ENCODE measurements around the gene FAM9A.
"Not testable (repeated sequence)": the region's sequence is repeated elsewhere in the genome, so short reads cannot be mapped to it uniquely, and the experiment has no call there.

Gene FAM9A

DNA sequence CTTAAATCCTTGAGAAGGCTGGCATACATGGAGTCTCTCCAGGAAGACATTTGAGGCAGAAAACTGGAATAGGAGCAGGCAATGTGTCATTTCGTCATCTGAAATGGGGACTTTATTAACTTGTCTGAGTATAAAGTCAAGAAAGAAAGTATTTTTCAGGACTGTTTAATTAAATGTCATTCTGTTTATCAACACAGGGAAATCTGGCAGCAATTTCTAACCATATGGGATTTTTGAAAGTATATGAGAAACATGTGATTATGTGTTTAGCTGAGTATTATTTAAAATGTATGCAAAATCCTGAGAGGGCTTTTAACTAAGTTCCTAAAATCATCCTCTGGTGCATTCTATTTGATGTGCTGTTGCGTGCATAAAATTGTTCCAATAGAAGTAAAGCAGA lies 3.9 kb upstream of the FAM9A start:
- DNase-seq (ENCODE audit: extremely low read depth in 1 of 2, low read depth in 1 of 2): no peak

DNA sequence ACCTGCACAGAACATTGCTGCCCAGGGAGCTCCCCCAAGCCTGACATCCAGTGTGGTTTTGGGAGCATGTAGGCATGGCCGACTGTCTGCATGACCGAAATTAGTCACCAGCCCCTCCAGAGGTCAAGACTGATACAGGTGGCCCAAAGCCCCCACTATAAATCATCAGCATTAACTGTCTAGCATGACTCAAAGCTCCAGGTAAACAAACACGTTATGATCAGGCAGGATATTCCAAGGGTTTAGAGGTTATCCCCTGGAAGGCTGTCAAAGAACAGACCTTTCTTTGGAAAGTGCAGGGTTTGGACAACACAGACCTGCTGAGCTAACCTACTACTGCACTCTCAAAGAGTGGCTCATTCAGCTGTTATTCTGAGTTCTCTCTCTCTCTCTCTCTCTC lies 2.1 kb upstream of the FAM9A start:
- no peak for DNase-seq (ENCODE audit: extremely low read depth in 1 of 2, low read depth in 1 of 2)

DNA sequence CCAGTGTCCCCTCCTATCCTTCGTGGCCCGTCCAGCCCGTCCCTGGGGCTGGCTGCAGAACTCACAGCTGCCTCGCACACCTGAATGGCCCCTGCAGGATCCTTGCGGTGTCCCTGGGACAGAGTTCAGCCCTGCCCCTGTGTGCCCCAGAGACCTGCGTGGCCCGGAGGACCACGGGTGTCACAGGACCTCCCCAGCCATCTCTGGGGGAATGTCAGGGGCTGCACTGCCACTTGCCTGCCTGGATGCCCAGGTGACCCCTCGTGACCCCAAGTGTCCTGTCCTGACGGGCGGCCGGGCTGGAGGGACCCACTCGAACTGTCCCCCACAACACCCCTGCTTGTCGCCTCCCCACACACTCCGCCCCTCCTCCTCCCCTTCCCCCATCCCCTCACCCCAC lies 832 bp downstream of the FAM9A start:
- DNase-seq (ENCODE audit: extremely low read depth in 1 of 2, low read depth in 1 of 2): not testable (repeated sequence)

DNA sequence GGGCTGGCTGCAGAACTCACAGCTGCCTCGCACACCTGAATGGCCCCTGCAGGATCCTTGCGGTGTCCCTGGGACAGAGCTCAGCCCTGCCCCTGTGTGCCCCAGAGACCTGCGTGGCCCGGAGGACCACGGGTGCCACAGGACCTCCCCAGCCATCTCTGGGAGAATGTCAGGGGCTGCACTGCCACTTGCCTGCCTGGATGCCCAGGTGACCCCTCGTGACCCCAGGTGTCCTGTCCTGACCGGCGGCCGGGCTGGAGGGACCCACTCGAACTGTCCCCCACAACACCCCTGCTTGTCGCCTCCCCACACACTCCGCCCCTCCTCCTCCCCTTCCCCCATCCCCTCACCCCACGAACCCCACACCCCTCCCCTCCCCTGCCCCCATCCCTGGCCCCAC lies 1.9 kb downstream of the FAM9A start:
- DNase-seq (ENCODE audit: extremely low read depth in 1 of 2, low read depth in 1 of 2): not testable (repeated sequence)

DNA sequence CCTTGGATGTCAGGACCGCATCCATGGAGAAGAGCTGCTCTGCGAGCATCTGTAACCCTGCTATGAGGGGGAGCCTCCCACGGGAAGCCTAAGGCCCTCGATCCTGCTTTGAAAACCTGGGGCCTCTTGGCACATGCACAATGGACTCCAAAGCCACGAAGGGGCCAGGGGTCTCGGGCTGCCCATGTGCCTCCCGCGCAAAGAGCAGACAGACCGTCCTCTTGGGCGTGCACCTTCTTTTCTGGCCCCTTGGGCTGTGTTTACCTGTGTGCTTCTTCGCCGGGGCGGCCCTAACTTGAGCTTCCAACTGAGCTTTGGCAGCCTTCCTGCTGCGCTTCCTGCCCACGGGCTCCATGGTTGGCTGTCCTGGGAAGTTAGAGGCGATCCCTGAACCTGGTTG lies 2.5 kb downstream of the FAM9A start:
- not testable (repeated sequence) for DNase-seq (ENCODE audit: extremely low read depth in 1 of 2, low read depth in 1 of 2)

DNA sequence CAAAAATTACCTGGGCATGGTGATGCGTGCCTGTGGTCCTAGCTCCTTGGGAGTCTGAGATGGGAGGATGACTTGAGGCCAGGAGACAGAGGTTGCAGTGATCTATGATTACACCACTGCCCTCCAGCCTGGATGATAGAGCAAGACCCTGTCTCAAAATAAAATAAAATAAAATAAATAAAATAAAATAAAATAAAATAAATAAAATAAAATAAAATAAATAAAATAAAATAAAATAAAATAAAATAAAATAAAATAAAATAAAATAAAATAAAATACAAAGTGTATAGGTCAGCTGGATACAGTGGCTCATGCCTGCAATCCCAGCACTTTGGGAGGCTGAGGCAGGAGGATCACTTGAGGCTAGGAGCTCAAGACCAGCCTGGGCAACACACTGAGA lies 14.1 kb downstream of the FAM9A start:
- not testable (repeated sequence) for DNase-seq (ENCODE audit: extremely low read depth in 1 of 2, low read depth in 1 of 2)

DNA sequence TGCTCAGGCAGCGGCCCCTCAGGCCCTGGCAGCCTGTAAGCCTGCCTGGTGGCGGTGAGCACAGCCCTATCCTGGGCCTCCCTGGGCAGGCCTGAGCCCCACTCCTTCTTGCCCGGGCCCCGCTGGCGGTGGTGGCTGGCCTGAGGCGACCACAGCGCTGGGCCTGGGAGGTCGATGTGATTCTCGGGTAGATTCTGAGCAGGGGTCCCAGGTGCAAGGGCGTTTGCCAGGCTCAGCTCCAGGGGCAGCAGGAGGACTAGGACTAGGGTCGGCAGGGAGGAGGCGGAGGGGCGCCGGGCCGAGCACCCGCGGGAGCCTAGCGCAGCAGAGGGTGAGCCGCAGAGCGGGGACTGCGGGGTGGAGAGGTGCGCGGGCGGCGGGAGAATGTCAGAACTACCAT lies 17.0 kb downstream of the FAM9A start:
- no peak for DNase-seq (ENCODE audit: extremely low read depth in 1 of 2, low read depth in 1 of 2)

DNA sequence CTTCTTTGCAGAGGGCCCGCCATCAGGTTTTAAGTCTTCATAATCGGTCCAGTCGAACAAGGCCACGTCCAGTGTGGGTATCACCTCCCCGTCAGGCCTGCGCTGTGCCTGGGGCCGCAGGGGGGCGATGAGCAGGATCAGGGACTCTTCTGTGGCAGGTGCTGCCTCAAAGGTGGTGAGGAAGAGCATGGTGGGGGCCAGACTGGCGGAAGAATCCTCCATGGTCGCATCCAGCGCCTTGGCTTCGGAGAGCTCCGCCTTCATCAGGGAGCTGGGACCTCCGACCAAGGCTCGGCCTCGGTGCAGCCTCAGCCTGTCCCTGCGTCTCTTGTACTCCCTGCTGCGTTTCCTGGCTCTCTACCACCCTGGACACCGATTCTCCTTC lies 17.5 kb downstream of the FAM9A start:
- DNase-seq (ENCODE audit: extremely low read depth in 1 of 2, low read depth in 1 of 2): no peak

DNA sequence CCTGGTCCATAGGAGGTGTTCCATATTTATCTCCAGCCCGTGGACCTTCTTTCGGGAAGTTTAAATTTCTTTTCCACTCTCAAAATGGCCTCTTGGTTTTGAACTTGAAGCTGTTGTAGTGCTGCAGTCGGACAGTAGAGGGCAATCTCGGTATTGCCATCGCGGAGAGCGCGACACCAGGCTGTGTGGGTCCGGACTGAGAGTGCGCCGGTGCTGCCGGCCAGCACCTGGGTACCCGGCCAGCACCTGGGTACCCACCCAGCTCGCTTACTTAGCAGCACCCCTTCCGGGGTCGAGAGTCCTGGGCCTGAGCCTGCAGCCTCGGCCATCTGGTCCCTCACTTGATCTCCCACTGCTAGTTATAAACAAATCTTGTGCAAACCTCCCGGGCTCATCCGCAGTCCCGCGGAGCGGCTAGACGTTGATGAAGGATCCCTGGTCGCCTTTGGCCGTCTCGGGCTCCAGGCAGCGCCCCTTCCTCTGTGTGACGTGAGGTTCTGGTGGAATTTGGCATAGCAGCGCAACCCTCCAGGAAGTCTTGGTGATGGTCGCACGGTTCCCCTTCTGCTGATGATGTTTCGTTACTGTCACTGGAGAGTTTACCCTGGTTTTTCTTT lies 18.0 kb downstream of the FAM9A start:
- DNase-seq (ENCODE audit: extremely low read depth in 1 of 2, low read depth in 1 of 2): no peak

DNA sequence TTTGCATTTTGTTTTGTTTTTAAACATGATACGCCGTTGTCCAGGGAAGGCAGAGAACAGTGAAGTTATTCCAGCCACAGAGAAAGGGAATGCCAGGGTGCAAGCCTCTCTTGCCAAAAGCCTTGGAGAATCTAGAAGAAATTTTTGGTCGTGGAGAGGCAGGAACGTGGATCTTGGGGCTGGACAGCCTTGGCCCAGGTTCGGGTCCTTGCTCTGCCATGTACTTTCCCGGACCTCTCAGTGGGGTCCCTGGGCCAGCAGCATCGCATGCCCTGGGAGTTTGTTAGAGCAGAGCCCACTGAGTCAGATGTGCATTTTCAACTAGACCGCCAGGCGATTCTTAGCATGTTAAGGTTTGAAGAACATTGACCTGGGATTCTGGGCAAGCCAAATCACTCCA lies 18.6 kb downstream of the FAM9A start:
- no peak for DNase-seq (ENCODE audit: extremely low read depth in 1 of 2, low read depth in 1 of 2)

DNA sequence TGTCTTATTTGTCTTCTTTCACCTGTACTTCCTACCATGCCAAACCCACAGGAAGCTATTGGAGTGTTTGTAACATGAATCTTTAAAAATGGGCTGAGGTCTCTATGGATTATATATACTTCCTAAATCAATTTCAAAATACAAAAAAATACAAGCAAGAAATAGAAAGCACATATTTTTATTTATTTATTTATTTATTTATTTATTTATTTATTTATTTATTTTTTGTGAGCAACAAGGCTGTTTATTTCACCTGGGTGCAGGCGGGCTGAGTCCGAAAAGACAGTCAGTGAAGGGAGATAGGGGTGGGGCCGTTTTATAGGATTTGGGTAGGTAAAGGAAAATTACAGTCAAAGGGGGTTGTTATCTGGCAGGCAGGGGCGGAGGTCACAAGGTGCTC lies 19.3 kb downstream of the FAM9A start:
- DNase-seq (ENCODE audit: extremely low read depth in 1 of 2, low read depth in 1 of 2): not testable (repeated sequence)

DNA sequence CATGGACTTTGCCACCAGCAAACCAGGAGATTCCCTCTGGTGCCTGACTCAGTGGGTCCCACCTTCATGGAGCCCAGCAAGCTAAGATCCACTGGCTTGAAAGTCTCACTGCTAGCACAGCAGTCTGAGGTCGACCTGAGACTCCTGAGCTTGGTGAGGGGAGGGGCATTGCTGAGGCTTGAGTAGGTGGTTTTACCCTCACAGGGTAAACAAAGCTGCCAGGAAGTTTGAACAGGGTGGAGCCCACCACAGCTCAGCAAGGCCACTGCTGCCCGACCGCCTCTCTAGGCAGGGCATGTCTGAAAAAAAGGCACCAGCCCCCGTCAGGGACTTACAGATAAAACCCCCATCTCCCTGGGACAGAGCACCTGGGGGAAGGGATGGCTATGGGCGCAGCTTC lies 28.1 kb downstream of the FAM9A start:
- no peak for DNase-seq (ENCODE audit: extremely low read depth in 1 of 2, low read depth in 1 of 2)

DNA sequence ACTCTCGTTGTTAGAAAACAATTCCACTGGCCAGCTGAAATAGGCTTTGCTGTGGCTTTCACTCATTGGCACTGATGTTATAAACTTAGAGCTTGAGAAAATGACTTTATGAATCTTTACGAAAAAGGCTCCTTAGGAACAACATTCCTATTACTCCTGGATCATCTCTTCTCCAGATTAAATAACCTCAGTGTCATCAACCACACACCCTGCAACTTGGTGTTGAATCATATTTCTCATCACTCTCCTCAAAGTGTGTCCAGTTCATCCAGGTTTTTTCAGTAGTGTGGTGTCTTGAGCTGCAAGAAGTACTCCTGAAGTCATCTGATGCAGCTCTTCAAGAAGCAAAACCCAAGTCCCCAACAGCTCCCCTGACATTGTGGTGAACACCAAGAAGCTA lies 41.2 kb downstream of the FAM9A start:
- no peak for DNase-seq (ENCODE audit: extremely low read depth in 1 of 2, low read depth in 1 of 2)

DNA sequence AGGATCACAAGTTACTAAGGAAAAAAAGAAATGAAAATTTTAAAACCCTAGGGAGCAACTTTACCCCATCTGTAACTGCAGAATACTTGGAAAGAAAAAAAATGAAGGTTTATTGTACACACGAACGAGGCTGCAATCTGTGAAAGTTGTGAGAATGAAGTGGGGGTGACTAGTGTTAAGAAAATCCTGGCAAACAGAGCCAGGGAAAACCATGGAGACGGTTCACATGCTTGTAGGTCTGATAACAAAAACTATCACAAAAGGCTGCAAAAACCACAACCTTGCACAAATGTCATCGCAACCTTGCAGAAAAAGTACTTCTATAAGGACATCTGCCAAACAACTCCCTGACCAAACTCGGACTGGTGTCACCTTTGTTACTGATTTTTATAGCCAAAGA lies 42.5 kb downstream of the FAM9A start:
- DNase-seq (ENCODE audit: extremely low read depth in 1 of 2, low read depth in 1 of 2): not testable (repeated sequence)

DNA sequence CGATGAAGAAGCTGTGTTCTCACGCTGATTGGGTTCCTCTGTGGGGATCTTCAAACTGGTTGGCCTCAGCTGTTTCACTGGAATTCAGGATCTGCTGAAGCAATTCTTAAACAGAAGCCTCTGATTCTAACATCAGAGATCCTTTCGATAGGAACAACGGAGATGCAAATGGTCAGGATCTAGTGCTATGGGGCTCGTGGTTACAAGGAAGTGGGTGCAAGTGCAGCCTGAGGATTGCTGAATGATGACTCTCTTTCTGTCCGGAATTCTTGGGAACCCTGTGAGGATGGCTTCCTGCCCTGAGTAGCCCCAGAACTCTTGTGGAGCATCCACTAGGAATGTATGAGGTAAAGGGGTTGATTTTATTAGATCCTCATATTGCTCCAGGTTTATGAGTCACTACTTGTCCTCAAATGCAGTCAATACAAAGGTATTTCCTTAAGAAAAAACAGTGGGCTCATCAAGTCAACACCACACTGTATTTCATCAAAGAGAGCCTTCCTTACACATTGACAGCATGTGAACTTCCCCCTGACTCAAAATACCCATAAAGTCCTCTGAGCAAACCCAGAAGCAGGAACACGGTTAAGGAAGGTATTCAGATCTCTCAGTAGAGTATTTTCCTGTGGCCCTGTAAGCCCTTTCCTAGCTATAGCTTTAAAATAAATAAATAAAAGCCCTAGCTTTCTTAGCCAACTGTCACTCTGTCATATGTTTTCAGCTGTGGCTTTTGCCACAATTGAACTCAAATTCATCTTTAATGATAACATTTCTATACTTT lies 43.4 kb downstream of the FAM9A start:
- not testable (repeated sequence) for DNase-seq (ENCODE audit: extremely low read depth in 1 of 2, low read depth in 1 of 2)

DNA sequence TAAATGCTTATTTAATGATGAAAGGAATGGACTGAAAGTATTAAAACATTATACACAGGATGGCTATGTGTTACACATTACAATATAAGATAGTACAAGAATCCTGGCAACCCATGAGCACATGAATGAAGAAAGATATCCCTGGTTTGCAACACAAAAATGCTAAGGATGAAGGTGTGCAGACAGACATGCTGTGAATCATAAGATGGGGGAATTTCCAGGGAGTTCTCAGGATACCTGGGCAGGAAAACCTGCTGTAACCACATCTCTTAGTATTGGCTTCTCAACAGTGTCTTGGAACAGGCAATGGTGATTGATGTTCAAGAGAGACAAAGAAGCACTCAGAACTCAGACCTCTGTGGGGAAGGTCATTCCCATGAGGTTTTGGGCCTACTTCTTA lies 45.4 kb downstream of the FAM9A start:
- DNase-seq (ENCODE audit: extremely low read depth in 1 of 2, low read depth in 1 of 2): no peak

DNA sequence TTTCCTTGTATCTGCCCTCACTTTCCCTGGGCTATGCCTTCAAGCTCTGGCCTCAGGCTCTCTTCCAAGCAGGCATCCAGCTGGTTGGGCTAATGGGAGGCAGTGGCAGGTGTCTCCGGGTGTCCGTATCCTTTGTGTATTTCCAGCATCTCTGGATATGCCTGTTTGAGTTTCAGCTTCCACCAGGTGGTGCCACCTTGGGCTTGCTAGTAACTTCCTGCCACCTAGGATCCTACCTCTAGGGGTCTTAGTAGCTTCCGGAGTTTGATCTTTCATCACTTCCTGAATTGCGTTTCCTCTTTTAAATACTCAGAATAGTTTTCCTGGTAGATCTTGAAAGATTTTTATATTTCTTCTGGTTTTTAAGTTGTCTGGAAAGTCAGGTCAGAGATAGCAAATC lies 46.1 kb downstream of the FAM9A start:
- no peak for DNase-seq (ENCODE audit: extremely low read depth in 1 of 2, low read depth in 1 of 2)

DNA sequence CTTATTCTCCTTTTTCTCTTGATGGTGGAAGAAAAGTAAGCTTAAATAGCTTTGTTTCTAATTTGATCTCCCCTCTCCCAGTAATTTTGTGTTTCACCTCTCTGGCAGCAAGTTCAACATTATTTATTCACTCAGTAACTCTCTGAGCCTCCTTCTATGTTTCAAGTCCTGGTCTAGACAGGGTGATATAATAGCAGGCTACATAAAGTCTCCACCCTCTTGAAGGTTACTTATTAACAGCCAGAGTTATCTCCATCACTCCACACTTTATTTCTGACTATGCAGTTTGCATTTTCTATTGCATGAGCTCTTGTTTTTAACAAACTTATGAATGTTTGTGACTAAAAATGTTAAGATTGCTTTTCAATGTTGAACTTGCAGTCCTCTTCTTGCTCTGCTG lies 51.5 kb downstream of the FAM9A start:
- no peak for DNase-seq (ENCODE audit: extremely low read depth in 1 of 2, low read depth in 1 of 2)

DNA sequence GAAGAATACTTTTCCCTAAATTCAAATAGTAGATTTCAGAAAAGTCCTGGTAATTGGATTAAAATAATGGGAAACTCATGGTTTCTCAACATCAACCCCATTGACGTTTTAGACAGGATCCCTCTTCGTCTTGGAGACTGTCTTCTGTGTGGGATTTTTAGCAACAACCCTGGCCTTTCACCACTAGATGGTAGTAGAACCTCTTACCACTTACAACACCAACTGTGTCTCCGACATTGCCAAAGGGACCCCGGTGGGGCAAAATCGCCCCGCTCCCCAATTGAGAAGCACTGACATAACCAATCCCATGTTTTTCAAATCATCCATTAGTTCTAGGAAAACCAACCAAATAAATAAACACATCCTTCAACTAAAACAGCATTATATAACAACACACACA lies 52.3 kb downstream of the FAM9A start:
- DNase-seq (ENCODE audit: extremely low read depth in 1 of 2, low read depth in 1 of 2): no peak

DNA sequence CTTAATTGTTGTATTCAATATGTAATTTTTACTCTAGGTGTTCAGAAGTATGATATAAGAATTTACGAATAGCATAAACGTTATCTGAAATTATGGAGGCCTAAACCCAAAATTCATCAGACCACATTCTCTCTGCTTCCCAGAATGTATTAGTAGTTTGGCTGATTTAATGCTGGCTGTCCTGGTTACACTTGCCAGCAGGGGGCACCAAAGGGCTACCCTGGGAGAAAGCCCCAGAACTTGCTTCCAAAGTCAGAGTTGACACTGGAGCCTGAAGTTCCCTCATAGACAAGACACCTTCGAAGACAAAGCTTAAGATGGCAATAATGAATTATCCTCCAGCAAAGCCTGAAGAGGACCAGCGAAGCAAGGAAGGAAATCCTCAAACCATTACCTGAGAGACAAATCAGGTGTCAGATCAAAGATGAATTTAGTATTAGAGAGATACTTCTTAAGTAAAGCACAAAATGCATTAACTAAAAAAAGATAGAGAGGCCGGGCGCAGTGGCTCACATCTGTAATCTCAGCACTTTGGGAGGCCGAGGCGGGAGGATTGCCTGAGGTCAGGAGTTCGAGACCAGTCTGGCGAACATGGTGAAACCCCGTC lies 58.0 kb downstream of the FAM9A start:
- DNase-seq (ENCODE audit: extremely low read depth in 1 of 2, low read depth in 1 of 2): peak; percentile 26 to 40

DNA sequence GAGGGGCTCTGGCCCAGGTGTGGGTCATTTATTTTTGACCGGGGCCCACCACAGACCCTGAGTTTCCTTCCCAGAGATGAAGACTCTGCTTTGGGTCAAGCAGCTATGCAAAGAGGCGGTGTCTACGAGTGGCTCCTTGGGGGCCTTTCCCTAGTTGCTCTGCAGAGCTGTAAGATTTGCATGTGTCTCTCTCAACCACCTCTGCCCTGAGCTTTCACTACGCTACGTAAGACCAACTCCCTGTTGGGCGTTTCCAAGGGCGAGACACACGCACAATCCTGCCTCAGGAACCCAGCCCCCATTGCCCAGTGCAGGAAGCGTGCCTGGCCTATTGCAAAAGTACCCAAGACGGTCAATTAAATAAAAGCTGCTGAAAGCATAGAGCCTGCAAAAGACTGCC lies 59.2 kb downstream of the FAM9A start:
- no peak for DNase-seq (ENCODE audit: extremely low read depth in 1 of 2, low read depth in 1 of 2)

Data from activated CD8-positive, alpha-beta memory T cell treated with anti-CD3 and anti-CD28 coated beads for 1 hour (primary cell).